GM12878 (cell line): ENCODE measurements around the gene SIX5. TPM values are rescaled to one million over a fixed set of nuclear protein-coding genes. Genes with fewer than 3 reads are reported as not detected.

ENCODE experiments used
- ATAC-seq: fragments of 200-7000 bp; cut with Tn5 transposase; 3 replicates; pipeline ENCODE4 v1.9.1; 2020; ENCODE audit warnings: mild to moderate bottlenecking, moderate library complexity
- BruUV-seq: library from RNA; stranded (reverse); fragments of 400-500 nt; replicated peaks from 2 replicates; lab custom pipeline; 2021; lab: Mats Ljungman, UMichigan
- CTCF ChIA-PET: fragments of 300-600 bp; sonication (Branson Sonifier 250); formaldehyde crosslinking; extraction: SDS; loops from one replicate; lab custom pipeline; 2021; ENCODE audit warnings: inconsistent platforms; lab: Yijun Ruan, JAX
- POLR2A ChIA-PET: fragments of 350-600 bp; formaldehyde crosslinking; extraction: SDS; loops from one replicate; lab custom pipeline; 2021; ENCODE audit warnings: inconsistent platforms; lab: Charles Lee
- RAD21 ChIA-PET: fragments of 300-600 bp; sonication (Branson Sonifier 250); formaldehyde crosslinking; loops from one replicate; lab custom pipeline; 2023; ENCODE audit warnings: antibody characterized with exemption; ENCODE audit not compliant: unreplicated experiment; lab: Charles Lee
- SMC1A ChIA-PET: fragments of 300-600 bp; sonication (Branson Sonifier 250); formaldehyde crosslinking; loops from one replicate; lab custom pipeline; 2023; ENCODE audit not compliant: unreplicated experiment, uncharacterized antibody; lab: Charles Lee
- DNase-seq: peaks from one replicate; pipeline ENCODE4 v3.0.0-alpha.2; 2011; ENCODE audit warnings: low read depth, low spot score
- FAIRE-seq: peaks from 3 replicates; lab custom pipeline; 2011; peaks lifted over from hg19 to GRCh38; lab: Jason Lieb, UNC
- H2AFZ ChIP-seq: 2 replicates; pipeline ENCODE4 v1.6.0; 2011; ENCODE audit warnings: low read depth, low read length, control low read depth; ENCODE audit not compliant: control insufficient read depth
- H3K27ac ChIP-seq: 2 replicates; pipeline ENCODE4 v1.5.1; 2011; ENCODE audit warnings: control low read depth; ENCODE audit not compliant: control insufficient read depth, insufficient read depth
- H3K27me3 ChIP-seq, 2 experiments: replicated peaks in 1 of 2; 2 replicates each; pipeline versions ENCODE4 v1.6.0 to v1.6.1; 2011; ENCODE audit warnings: low read length in 1 of 2; ENCODE audit not compliant: control insufficient read depth in 2 of 2, insufficient read depth in 2 of 2
- H3K36me3 ChIP-seq, 2 experiments: 2 replicates each; pipeline ENCODE4 v1.5.1; 2011; ENCODE audit warnings: low read length in 1 of 2; ENCODE audit not compliant: control insufficient read depth in 2 of 2, insufficient read depth in 2 of 2
- H3K4me1 ChIP-seq: 2 replicates; pipeline ENCODE4 v1.6.1; 2011; ENCODE audit warnings: mild to moderate bottlenecking, low read length, moderate library complexity, mixed read lengths; ENCODE audit not compliant: control insufficient read depth, insufficient read depth
- H3K4me2 ChIP-seq: 2 replicates; pipeline ENCODE4 v1.6.0; 2011; ENCODE audit warnings: control low read depth; ENCODE audit not compliant: control insufficient read depth, insufficient read depth
- H3K4me3 ChIP-seq: fragments of 200-600 bp; sonication (generic); 2 replicates; pipeline ENCODE4 v1.5.1; 2016
- H3K79me2 ChIP-seq: 2 replicates; pipeline ENCODE4 v1.6.0; 2011; ENCODE audit warnings: low read length; ENCODE audit not compliant: control insufficient read depth, insufficient read depth
- H3K9ac ChIP-seq: 2 replicates; pipeline ENCODE4 v1.8.0; 2011; ENCODE audit warnings: low read length, control low read depth, mixed read lengths; ENCODE audit not compliant: control insufficient read depth, insufficient read depth
- H3K9me3 ChIP-seq: replicated peaks from 3 replicates; pipeline ENCODE4 v1.5.1; 2011; ENCODE audit warnings: mild to moderate bottlenecking, low read length; ENCODE audit not compliant: control insufficient read depth, insufficient read depth
- H4K20me1 ChIP-seq: 2 replicates; pipeline ENCODE4 v1.6.0; 2011; ENCODE audit not compliant: control insufficient read depth, insufficient read depth
- PBX3 ChIP-seq: IDR thresholded peaks from 2 replicates; pipeline ENCODE4 v1.6.1; 2011; ENCODE audit warnings: mild to moderate bottlenecking, low read depth, low read length, moderate library complexity; ENCODE audit not compliant: insufficient replicate concordance
- POLR2A ChIP-seq: IDR thresholded peaks from 2 replicates; pipeline ENCODE4 v1.6.1; 2011; ENCODE audit warnings: low read depth, mild to moderate bottlenecking, low read length
- WGBS: methylation state at CpG from one replicate; pipeline ENCODE4 v1.1.6; 2016; ENCODE audit warnings: low lambda C conversion rate; ENCODE audit not compliant: insufficient replicate concordance, insufficient coverage; ENCODE audit errors: missing lambda C conversion rate; 5-methylcytosine and 5-hydroxymethylcytosine counted together
- in situ Hi-C: fragments of 300-500 bp; cut with MboI; formaldehyde crosslinking; loops from 9 replicates; pipeline ENCODE4 v1.14.3; 2018; ENCODE audit warnings: mixed read lengths
- intact Hi-C: fragments of 100-400 bp; cut with micrococcal nuclease; formaldehyde crosslinking; loops from one replicate; pipeline ENCODE4 v1.14.2; 2022; ENCODE audit not compliant: unreplicated experiment
- polyA plus RNA-seq, 11 experiments: library from polyadenylated mRNA; depleted of rRNA in 4 of 11; unstranded in 6 of 11; stranded (reverse) in 5 of 11; fragments of >200 nt; fragmentation: Nextera tagmentation in 4 of 11; fragmentation: Illumina TruSeq in 1 of 11; extraction: Ambion mirVana in 4 of 11; extraction: Trizol in 1 of 11; gene quantifications; 1 replicate in 1 of 11; 2 replicates in 10 of 11; pipeline versions ENCODE4 v1.2.1 to v1.2.3, GENCODE V29; 2011 to 2016; ENCODE audit warnings: inconsistent platforms in 2 of 11, missing spikeins in 2 of 11, low read depth in 1 of 11
- total RNA-seq, 4 experiments: library from RNA; depleted of rRNA in 3 of 4; stranded (reverse); fragments of >200 nt in 3 of 4; fragmentation: Illumina TruSeq in 1 of 4; extraction: Trizol in 1 of 4; gene quantifications; 2 replicates each; pipeline versions ENCODE4 v1.2.1 to v1.2.3, GENCODE V29; 2013 to 2021

The SIX5 gene
- total and polyA plus RNA-seq, 10 of the 15 experiments (the other 5 are each of a cell fraction or from before 2014, with no cell fraction given) = 1.9 to 10.5 (median 3.0) TPM; not detected in 2

- no peak overlapping the region for H3K4me2 ChIP-seq
- TF ChIP-seq PBX3 (no peak), POLR2A (peak; percentile 47)
- TF ChIP-seq, all 136 proteins: peak for 1
- H3K9me3 ChIP-seq = no peaks in the 10 kb centered on the region
- no peak overlapping the region for H2AFZ ChIP-seq
- H4K20me1 ChIP-seq = no peaks in the 10 kb centered on the region
- DNase-seq = no peak
- ChIA-PET RAD21 (interaction anchor here (0.8 to 1.7 kb wide), 3 partner anchors 27 to 137 kb away, joined by 3 to 5 read pairs (median 4); no protein-coding TSS in a partner anchor), SMC1A (interaction anchor here (1.0 kb wide), 1 partner anchor 27 kb away, joined by 3 read pairs; no protein-coding TSS in a partner anchor), POLR2A (interaction anchor here (0.6 to 1.7 kb wide), 2 partner anchors 45 to 114 kb away, joined by 4 to 10 read pairs; partner anchors contain the start of gene IRF2BP1), CTCF (interaction anchor here (0.6 to 2.0 kb wide), 3 partner anchors 20 to 80 kb away, joined by 4 to 12 read pairs (median 4); partner anchors contain the start of genes DMWD and QPCTL)
- no peak for FAIRE-seq
- no peaks in the 10 kb centered on the region for H3K36me3 ChIP-seq
- no peak overlapping the region for H3K27ac ChIP-seq
- WGBS = 81% methylated on average over 14 of the region's 14 CpGs
- H3K4me1 ChIP-seq = peaks cover 4% of the 10 kb centered on the region
- in situ Hi-C loops = no loop called here
- H3K9ac ChIP-seq = no peak overlapping the region
- BruUV-seq = no TSS peak
- intact Hi-C loops = no loop called here
- no peaks in the 10 kb centered on the region; the same call in 1 of the 2 replicates for H3K79me2 ChIP-seq
- ATAC-seq = no peak
- H3K4me3 ChIP-seq = no peak overlapping the region
- H3K27me3 ChIP-seq = no peaks in the 10 kb centered on the region
Observed at GRCh38 chr19:45772130-45772840, 3.2 kb upstream of the SIX5 start.
